ENCODE measurements around the gene IFT25. TPM values are rescaled to one million over a fixed set of nuclear protein-coding genes. Genes with fewer than 3 reads are reported as not detected.

Gene IFT25
- total and polyA plus RNA-seq, 8 donors = 5.9 to 21.5 (median 9.2) TPM

- DNase-seq (no peak), FAIRE-seq (no peak), ATAC-seq (no peak)
- no peak for TF ChIP-seq CTCF (IDR thresholded peaks at IDR 0.05)
- intact Hi-C loops (cut with DNase I) = loop anchor here in 1 of 3 donors (5.0 kb wide), 2 partner anchors 58 to 78 kb away; partner anchors contain the start of gene YIPF1
- no peaks in the 10 kb centered on the region for H3K9me3 ChIP-seq
- peaks cover 0 to 18% (median 6%) of the 10 kb centered on the region in 3 donors for H3K4me1 ChIP-seq
- peak overlapping the region; percentile 71 to 83 (median 76) for H3K4me3 ChIP-seq
- 0% methylated on average over 16 of the region's 16 CpGs for WGBS, 2 donors
- no peaks in the 10 kb centered on the region for H3K36me3 ChIP-seq
- H3K27me3 ChIP-seq = no peaks in the 10 kb centered on the region
- peak overlapping the region; percentile 71 to 88 (median 79) for H3K27ac ChIP-seq
Observed at GRCh38 chr1:53945183-53945432, 391 bp downstream of the IFT25 start.

GRCh38 chr1:53944469-53945182 lies 873 bp downstream of the IFT25 start:
- Histone ChIP-seq H3K4me1 (peaks cover 0 to 18% (median 6%) of the 10 kb centered on the region in 3 donors), H3K27me3 (no peaks in the 10 kb centered on the region), H3K36me3 (no peaks in the 10 kb centered on the region), H3K4me3 (peak overlapping the region; percentile 71 to 83 (median 76)), H3K9me3 (no peaks in the 10 kb centered on the region), H3K27ac (peak overlapping the region; percentile 71 to 88 (median 79))
- 57 to 62% methylated on average over 20 of the region's 20 CpGs for WGBS, 2 donors
- FAIRE-seq (no peak), ATAC-seq (no peak), DNase-seq (peak in 2 of 6 donors; percentile 17 to 29)
- no peak for TF ChIP-seq CTCF (IDR thresholded peaks at IDR 0.05)
- intact Hi-C loops (cut with DNase I) = loop anchor here in 1 of 3 donors (5.0 kb wide), 2 partner anchors 57 to 77 kb away; partner anchors contain the start of gene YIPF1

GRCh38 chr1:53943490-53944043 lies 1.9 kb downstream of the IFT25 start:
- no peak overlapping the region for H3K27ac ChIP-seq
- peaks cover 0 to 18% (median 6%) of the 10 kb centered on the region in 3 donors for H3K4me1 ChIP-seq
- FAIRE-seq (no peak), DNase-seq (no peak), ATAC-seq (no peak)
- H3K27me3 ChIP-seq = no peaks in the 10 kb centered on the region
- H3K4me3 ChIP-seq = no peak overlapping the region
- no peak for TF ChIP-seq CTCF (IDR thresholded peaks at IDR 0.05)
- intact Hi-C loops (cut with DNase I) = no loop called here
- 95 to 97% methylated on average over 14 of the region's 14 CpGs for WGBS, 2 donors
- no peaks in the 10 kb centered on the region for H3K9me3 ChIP-seq
- H3K36me3 ChIP-seq = no peaks in the 10 kb centered on the region

GRCh38 chr1:53943090-53943489 lies 2.4 kb downstream of the IFT25 start:
- TF ChIP-seq CTCF (IDR thresholded peaks at IDR 0.05) = no peak
- FAIRE-seq = no peak
- no peaks in the 10 kb centered on the region for H3K36me3 ChIP-seq
- DNase-seq = no peak
- intact Hi-C loops (cut with DNase I) = no loop called here
- 92 to 94% methylated on average over 6 of the region's 6 CpGs for WGBS, 2 donors
- no peak overlapping the region for H3K4me3 ChIP-seq
- no peaks in the 10 kb centered on the region for H3K9me3 ChIP-seq
- no peak for ATAC-seq
- H3K4me1 ChIP-seq = peaks cover 0 to 17% (median 6%) of the 10 kb centered on the region in 3 donors
- no peak overlapping the region for H3K27ac ChIP-seq
- no peaks in the 10 kb centered on the region for H3K27me3 ChIP-seq

Data from pancreas (tissue), 10 donors.